ENCODE data around the gene TEX12.

- TF ChIP-seq POLR2AphosphoS5 (IDR thresholded peaks at IDR 0.05; ENCODE audit: borderline replicate concordance, low read depth, low read length) (no peak), EZH2 (IDR thresholded peaks at IDR 0.05) (no peak), FOXP2 (optimal IDR thresholded peaks at IDR 0.05; ENCODE audit: control extremely low read depth, extremely low read length, insufficient read depth) (no peak)
These were observed 10.8 kb upstream of the TEX12 start for GRCh38 chr11:112156153-112156955.
